ENCODE data around the gene LGR6. TPM values are rescaled to one million over a fixed set of nuclear protein-coding genes. Genes with fewer than 3 reads are reported as not detected.

LGR6 gene
- total and polyA plus RNA-seq, 2 experiments from 2014 or later, result 0.66 to 0.89 TPM

- TF ChIP-seq ZNF462 (CRISPR knock-in tag; IDR thresholded peaks at IDR 0.05) (no peak), CTCF (conservative IDR thresholded peaks at IDR 0.05; ENCODE audit: low read depth in 2 of 2) (no peak), ZNF331 (CRISPR knock-in tag; IDR thresholded peaks at IDR 0.05; ENCODE audit: low read depth) (no peak), STAT1 (IDR thresholded peaks at IDR 0.05; ENCODE audit: unreplicated experiment) (no peak), NANOG (IDR thresholded peaks at IDR 0.05; ENCODE audit: borderline replicate concordance) (no peak), JUNB (IDR thresholded peaks at IDR 0.05; ENCODE audit: unreplicated experiment) (no peak)
Observed at GRCh38 chr1:202305168-202305567, 111.6 kb downstream of the LGR6 start (continued).

GRCh38 chr1:202306535-202307345, 113.1 kb downstream of the LGR6 start:
- ATAC-seq, result no peak
- H3K36me3 Mint-ChIP-seq (ENCODE audit: low read depth), result no peaks in the 10 kb centered on the region
- H3K9me2 ChIP-seq (ENCODE audit: insufficient read depth), result no peaks in the 10 kb centered on the region
- TF ChIP-seq ZNF331 (CRISPR knock-in tag; IDR thresholded peaks at IDR 0.05; ENCODE audit: low read depth) (no peak), EZH2phosphoT487 (IDR thresholded peaks at IDR 0.05; ENCODE audit: unreplicated experiment) (no peak), ZNF114 (CRISPR knock-in tag; IDR thresholded peaks at IDR 0.05) (no peak), STAT1 (IDR thresholded peaks at IDR 0.05; ENCODE audit: unreplicated experiment) (no peak)

More at GRCh38 chr1:202306535-202307345, 113.1 kb downstream of the LGR6 start:
- H3K4me3 Mint-ChIP-seq, result no peak overlapping the region
- no peak overlapping the region for H3K27ac Mint-ChIP-seq
- no peak overlapping the region for H3K4me3 ChIP-seq
- DNase-seq (ENCODE audit: low spot score), result no peak
- H3K4me1 Mint-ChIP-seq, result peaks cover 2% of the 10 kb centered on the region; the same call in 2 of the 3 replicates
- no peaks in the 10 kb centered on the region for H3F3A ChIP-seq (replicated peaks; ENCODE audit: low read depth)
- no peaks in the 10 kb centered on the region for H3K27me3 ChIP-seq (ENCODE audit: insufficient read depth)
- H3K4me1 ChIP-seq (ENCODE audit: insufficient read depth), result no peaks in the 10 kb centered on the region
- no peak overlapping the region for H2AFZ ChIP-seq
- no peak overlapping the region for H3K4me2 ChIP-seq
- H3K9me3 Mint-ChIP-seq, result no peaks in the 10 kb centered on the region
- no peak overlapping the region for H3K27ac ChIP-seq (ENCODE audit: low read depth)
- no peaks in the 10 kb centered on the region for H3K36me3 ChIP-seq (ENCODE audit: insufficient read depth)
- no peaks in the 10 kb centered on the region for H3K79me2 ChIP-seq (replicated peaks; ENCODE audit: insufficient read depth)
- peaks cover 21% of the 10 kb centered on the region for H3K27me3 Mint-ChIP-seq (ENCODE audit: insufficient read depth, low read depth, poor library complexity)
- H4K20me1 ChIP-seq (replicated peaks; ENCODE audit: insufficient read depth), result no peaks in the 10 kb centered on the region

Data from GM23338 (cell line).